Measurements from ENCODE around the gene APOL5.
"Not testable (repeated sequence)": the region's sequence is repeated elsewhere in the genome, so short reads cannot be mapped to it uniquely, and the experiment has no call there.

APOL5 gene

DNA sequence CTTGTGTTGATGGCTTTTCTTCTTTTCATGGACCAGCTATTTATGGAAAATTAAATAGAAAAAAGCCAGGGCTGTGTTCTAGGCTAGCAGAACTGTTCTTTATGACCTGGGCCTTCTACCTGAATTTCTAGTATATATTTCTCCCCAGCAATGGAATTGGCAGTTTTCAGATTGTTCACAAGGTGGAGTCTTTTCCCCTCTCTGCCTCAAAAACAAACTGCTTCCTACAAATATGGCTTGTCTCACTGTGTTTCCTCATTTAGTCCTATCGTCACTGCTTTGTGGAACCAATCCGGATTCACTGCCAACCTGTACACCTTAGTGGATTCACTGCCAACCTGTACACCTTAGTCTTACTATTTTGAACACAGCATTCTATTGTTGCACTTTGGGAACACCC, 5.0 kb upstream of the APOL5 start:
- no peak for DNase-seq

- DNase-seq = no peak
Observed at GRCh38 chr22:35719212-35719875, 1.7 kb downstream of the APOL5 start.

DNA sequence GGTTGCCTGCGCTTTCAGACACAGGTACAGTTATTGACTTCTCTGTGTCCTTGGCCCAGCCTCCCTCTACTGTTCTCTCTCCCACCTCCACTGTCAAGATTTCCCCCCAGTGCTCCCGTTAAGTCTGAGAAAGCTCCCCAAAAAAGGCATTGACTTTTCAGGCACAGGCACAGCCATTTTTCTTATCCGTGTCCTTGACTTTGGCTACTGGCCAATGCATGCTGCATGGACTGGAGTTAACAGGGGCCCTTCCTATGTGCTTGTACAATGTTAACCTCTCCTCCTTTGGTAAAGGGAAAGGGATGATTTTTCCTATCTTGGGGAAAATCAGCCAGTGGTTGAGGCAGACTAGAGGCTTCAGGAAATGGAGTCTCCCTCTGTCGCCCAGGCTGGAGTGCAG, 4.3 kb downstream of the APOL5 start:
- no peak for DNase-seq

DNA sequence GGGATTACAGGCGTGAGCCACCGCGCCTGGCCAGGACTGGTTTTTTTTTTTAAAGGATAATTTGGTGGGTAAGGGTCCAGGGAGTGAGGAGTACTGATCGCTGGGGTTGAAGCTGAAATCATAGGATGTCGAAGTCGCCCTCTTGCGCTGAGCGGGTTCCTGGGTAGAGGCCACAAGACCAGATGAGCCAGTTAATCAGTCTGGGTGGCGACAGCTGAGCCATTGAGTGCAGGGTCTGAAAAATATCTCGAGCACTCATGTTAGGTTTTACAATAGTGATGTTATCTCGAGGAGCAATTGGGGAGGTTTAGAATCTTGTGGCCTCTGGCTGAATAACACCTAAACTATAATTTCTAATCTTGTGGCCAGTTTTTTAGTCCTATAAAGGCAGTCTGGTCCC, 7.8 kb downstream of the APOL5 start:
- DNase-seq = no peak

DNA sequence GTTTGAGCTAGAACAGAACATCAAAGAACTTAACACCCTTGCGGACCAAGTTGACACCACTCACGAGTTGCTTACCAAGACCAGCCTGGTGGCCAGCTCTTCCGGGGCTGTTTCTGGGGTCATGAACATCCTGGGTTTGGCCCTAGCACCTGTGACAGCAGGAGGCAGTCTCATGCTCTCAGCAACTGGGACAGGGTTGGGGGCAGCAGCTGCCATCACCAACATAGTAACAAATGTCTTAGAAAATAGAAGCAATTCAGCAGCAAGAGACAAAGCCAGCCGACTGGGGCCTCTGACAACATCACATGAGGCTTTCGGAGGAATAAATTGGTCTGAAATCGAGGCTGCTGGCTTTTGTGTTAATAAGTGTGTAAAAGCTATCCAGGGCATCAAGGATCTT, 8.7 kb downstream of the APOL5 start:
- no peak for DNase-seq

DNA sequence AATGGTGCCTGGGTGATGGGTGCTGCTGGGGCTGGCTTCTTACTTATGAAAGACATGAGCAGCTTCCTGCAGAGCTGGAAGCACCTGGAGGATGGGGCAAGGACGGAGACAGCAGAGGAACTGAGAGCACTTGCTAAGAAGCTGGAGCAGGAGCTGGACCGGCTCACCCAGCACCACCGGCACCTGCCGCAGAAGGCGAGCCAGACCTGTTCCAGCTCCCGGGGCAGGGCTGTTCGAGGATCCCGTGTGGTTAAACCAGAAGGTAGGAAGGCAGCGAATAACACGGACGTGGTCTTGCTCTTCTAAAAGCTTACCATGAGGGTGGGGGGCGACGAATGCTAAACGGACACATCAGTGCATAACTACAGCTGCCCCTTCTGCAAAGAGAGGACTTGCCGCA, 9.3 kb downstream of the APOL5 start:
- DNase-seq = no peak

- no peak for DNase-seq
Observed at GRCh38 chr22:35727436-35727835, 9.8 kb downstream of the APOL5 start.

DNA sequence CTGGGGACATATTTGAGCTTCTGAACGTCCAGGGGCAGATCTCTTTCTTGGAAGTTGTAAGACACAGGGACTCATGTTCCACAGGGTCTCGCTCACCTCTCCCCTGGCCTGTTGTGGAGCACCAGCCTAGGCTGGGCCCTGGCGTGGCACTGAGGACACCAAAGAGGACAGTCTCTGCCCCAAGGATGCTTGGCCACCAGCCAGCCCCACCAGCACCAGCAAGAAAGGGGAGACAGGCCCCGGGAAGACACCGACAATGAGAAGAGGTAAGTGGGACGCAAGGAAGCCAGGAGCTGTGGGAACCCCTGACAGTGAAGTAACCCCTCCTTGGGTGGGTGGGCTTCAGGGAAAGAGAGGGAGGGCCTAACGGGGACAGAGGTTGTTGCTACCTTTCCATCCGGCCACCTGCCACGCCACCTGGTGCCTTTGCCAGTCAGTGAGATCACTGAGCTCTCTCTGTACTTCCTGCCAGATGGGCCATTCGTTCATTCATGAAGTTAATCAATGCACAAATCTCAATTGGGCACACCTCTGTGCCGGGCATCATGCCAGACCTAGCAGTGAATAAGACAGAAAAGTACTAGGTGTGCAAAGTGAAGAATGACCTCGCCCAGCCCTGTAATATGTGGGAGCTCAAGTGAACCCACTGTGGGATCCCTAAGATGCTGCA, 11.1 kb downstream of the APOL5 start:
- DNase-seq = no peak

GRCh38 chr22:35729309-35729698, 11.6 kb downstream of the APOL5 start:
- DNase-seq = no peak

DNA sequence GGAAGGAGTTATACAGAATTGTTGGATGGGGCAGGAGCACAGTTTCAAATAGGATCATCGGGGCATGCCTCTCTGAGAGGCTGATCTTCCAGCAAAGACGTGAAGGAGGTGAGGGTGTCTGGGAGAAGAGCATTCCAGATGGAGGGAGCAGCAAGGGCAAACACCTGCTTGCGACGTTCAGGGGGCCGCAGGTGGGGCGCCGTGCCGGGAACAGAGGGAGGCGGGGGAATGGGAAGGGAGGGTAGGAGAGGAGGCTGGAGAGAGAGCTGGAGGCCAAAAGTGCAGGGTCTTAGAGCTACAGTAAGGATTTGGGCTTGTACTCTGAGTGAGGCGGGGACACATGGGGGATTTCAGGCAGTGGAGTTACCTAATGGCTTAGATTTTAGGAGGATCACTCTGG, 13.6 kb downstream of the APOL5 start:
- DNase-seq = no peak

DNA sequence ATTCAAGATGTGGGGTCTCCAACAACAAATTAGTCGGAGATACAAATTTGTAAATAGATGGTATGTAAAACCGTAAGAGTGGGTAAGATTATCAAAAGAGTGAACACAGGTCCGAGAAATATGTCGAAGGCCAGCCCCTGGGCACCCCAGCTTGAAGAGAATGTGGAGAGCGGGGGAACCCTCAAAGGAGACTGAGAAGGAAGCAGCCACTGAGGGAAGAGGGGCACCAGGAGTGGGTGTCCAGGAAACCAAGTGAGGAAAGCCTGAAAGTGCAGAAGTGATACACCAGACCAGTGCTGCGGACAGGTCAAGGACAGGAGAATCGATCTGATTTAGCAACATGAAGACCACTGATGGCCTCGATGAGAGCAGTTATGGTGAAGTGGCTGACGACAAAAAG, 14.4 kb downstream of the APOL5 start:
- DNase-seq = no peak

DNA sequence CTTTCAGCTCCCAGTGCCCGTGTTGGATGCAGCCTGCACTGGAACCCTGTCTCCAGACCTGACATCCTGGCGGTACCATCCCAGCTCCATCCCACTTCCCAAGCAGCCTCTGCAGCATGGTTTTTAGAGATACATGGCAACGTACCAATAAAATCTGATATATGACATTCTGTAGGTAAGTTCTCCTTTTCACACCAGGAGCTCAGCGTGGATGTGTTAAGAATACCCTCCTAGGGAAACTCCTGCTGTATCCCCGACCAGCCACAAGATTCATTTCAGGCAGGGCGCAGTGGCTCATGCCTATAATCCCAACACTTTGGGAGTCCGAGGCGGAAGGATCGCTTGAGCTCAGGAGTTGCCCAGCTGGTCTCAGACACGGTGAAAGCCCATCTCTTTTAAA, 15.4 kb downstream of the APOL5 start:
- no peak for DNase-seq

GRCh38 chr22:35733791-35734516, 16.3 kb downstream of the APOL5 start:
- DNase-seq = no peak

- no peak for DNase-seq
Observed at GRCh38 chr22:35734517-35734827, 16.8 kb downstream of the APOL5 start.

DNA sequence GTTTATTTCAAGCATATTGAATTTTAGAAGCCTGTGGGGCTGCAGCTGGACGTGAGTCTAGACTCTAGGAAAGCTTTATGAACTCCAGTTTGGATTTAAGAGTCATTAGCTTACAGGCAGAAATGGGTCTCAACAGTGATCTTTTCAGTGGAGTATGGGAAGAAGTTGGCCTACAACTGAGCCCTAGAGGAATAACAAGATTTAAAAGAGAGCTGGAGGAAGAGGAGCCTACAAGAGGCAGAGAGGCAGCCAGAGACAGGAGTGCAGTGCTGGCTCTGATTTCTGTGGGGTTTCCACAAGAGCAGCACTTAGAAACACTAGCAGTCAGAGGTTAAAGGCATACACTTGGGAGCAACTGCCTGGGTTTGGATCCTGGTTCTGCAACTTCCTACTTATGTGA, 17.9 kb downstream of the APOL5 start:
- no peak for DNase-seq

- no peak for DNase-seq
Observed at GRCh38 chr22:35736166-35736565, 18.5 kb downstream of the APOL5 start.

- DNase-seq = no peak
Observed at GRCh38 chr22:35736701-35737100, 19.0 kb downstream of the APOL5 start.

DNA sequence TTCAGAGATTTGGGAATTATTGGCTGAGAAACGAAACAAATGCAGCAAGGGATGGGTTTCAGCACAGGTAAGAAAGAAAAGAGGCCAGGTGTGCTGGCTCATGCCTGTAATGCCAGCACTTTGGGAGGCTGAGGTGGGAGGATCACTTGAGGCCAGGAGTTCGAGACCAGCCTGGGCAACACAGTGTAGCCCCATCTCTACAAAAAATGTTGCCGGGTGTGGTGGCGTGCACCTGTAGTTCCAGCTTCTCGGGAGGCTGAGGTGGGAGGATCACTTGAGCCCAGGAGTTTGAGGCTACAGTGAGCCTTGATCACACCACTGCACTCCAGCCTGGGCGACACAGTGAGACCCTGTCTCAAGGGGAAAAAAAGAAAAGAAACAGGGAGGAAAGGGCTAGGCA, 20.2 kb downstream of the APOL5 start:
- not testable (repeated sequence) for DNase-seq

DNA sequence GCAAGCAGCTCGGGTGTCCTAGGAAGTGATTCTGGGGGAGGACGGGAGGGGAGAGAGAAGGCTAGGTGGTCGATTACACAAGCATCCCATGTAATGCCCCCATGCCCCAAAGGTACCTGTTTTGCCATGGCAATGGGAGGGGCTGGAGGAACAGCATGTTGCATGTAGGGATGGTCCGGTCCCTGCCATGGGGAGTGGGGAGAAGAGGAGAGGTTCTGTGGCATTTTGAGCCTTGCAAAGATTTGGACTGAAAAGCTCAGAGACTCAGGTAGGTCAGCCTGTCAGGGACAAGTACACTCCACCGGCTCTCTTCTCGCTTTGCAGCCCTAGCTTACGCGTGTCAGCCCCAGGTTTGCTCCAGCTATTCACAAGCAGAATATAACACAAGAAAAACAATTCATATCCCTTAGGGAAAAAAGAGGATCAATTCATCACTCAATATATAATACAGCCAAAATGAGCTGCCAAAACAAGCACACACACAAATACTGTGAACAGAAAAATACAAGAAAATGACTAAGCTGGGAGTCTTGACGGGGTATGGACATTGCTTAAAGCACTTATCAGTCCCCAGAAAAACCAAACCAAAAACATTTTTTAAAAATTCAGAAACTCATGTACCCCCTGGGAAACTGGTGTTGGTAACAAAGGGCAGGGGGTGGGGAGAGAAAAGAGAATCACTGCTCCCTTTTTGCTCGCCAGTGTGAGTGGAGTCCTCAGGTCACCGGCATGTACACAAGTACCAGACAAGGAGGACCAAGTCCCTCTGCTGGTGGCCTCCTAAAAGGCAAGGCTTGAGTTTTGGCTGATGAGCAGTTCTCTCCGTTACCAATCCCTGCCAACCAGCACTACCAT, 21.6 kb downstream of the APOL5 start:
- DNase-seq = no peak

- no peak for DNase-seq
Observed at GRCh38 chr22:35739931-35740380, 22.3 kb downstream of the APOL5 start.

GRCh38 chr22:35740616-35741015, 22.9 kb downstream of the APOL5 start:
- DNase-seq = no peak

DNA sequence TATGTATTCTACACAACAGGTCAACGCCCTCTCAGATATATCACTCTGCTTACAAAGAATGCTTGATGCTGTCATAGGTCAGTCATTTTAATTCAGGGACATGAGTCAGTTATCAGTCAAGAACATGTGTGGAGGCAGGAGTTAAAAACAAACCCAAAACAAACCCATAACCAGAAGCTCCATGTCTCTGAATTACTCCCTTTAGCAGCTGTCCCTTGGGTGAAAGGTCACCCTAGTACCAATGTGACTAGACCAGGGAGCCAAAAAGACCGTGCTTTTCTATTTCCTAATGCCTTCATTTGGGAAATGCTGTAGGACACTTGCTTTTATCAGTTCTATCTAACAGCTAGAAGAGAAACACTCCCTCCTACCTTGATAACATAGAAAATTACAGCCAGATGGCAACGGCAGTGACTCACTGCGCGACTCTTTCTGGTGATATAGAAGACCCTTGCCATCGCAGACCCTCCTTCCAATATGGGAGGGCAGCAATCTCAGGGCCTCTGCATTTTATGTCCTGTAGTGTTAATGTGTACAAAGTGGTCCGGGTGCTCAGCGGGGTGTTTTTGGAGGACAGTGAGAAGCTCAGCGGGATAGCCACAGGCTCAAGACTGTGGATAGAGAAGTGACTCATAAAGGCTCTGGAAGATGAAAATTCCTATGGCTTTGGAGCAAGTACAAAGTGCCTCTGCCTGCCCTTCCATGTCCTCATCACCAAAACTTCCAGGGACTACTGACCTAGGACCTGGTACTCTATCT, 24.8 kb downstream of the APOL5 start:
- no peak for DNase-seq
